ENCODE results near the gene LILRB3. TPM values are rescaled to one million over a fixed set of nuclear protein-coding genes. Genes with fewer than 3 reads are reported as not detected.

The LILRB3 gene
- total RNA-seq, 2 donors from 2014 or later = 0.73 to 5.9 TPM

GRCh38 chr19:54262470-54262869 is 39.7 kb upstream of the LILRB3 start:
- H3K9me3 ChIP-seq = no peaks in the 10 kb centered on the region
- TF ChIP-seq POLR2A (IDR thresholded peaks at IDR 0.05) (no peak), POLR2AphosphoS5 (IDR thresholded peaks at IDR 0.05) (no peak), CTCF (IDR thresholded peaks at IDR 0.05) (no peak)
- intact Hi-C loops (cut with DNase I) = no loop called here
- H3K4me1 ChIP-seq (replicated peaks) = no peaks in the 10 kb centered on the region
- no peaks in the 10 kb centered on the region for H3K27me3 ChIP-seq (replicated peaks; ENCODE audit: insufficient read depth)
- no peak for DNase-seq (ENCODE audit: low spot score)
- 87% methylated on average over 2 of the region's 2 CpGs for WGBS
- no peak overlapping the region for H3K27ac ChIP-seq
- H3K36me3 ChIP-seq = no peaks in the 10 kb centered on the region
- H3K4me3 ChIP-seq = no peak overlapping the region

- Histone ChIP-seq H3K27me3 (replicated peaks; ENCODE audit: insufficient read depth) (no peaks in the 10 kb centered on the region), H3K36me3 (no peaks in the 10 kb centered on the region), H3K27ac (no peak overlapping the region), H3K4me1 (replicated peaks) (no peaks in the 10 kb centered on the region), H3K9me3 (no peaks in the 10 kb centered on the region), H3K4me3 (no peak overlapping the region)
- no peak for DNase-seq (ENCODE audit: low spot score)
- TF ChIP-seq POLR2AphosphoS5 (IDR thresholded peaks at IDR 0.05) (no peak), POLR2A (IDR thresholded peaks at IDR 0.05) (no peak), CTCF (IDR thresholded peaks at IDR 0.05) (no peak)
- 83% methylated on average over 11 of the region's 11 CpGs for WGBS
- intact Hi-C loops (cut with DNase I) = no loop called here
Measured at GRCh38 chr19:54262066-54262465, 39.3 kb upstream of the LILRB3 start.

- H3K4me3 ChIP-seq = no peak within 1 kb of the TSS
- DNase-seq (ENCODE audit: low spot score) = no peak
- H3K9me3 ChIP-seq = no peaks in the 10 kb centered on the region
- 76% methylated on average over 9 of the region's 9 CpGs for WGBS
- TF ChIP-seq POLR2A (IDR thresholded peaks at IDR 0.05) (no peak), POLR2AphosphoS5 (IDR thresholded peaks at IDR 0.05) (no peak), CTCF (IDR thresholded peaks at IDR 0.05) (no peak)
- peaks cover 11% of the 10 kb centered on the region for H3K27me3 ChIP-seq (replicated peaks; ENCODE audit: insufficient read depth)
- intact Hi-C loops (cut with DNase I) = no loop called here
- H3K36me3 ChIP-seq = no peaks in the 10 kb centered on the region
- no peak within 1 kb of the TSS for H3K27ac ChIP-seq
- H3K4me1 ChIP-seq (replicated peaks) = no peaks in the 10 kb centered on the region
Measured at GRCh38 chr19:54257116-54257480, 34.3 kb upstream of the LILRB3 start, which contains the start of gene LILRB5. TSS of gene LILRB5 (minus strand) at chr19:54257273. CDS start at chr19:54257193, 80 bp downstream.

- Histone ChIP-seq H3K4me1 (replicated peaks) (no peaks in the 10 kb centered on the region), H3K9me3 (no peaks in the 10 kb centered on the region), H3K27me3 (replicated peaks; ENCODE audit: insufficient read depth) (peaks cover 11% of the 10 kb centered on the region), H3K4me3 (no peak overlapping the region), H3K27ac (no peak overlapping the region), H3K36me3 (no peaks in the 10 kb centered on the region)
- WGBS = 81% methylated on average over 17 of the region's 19 CpGs
- DNase-seq (ENCODE audit: low spot score) = no peak
- TF ChIP-seq CTCF (IDR thresholded peaks at IDR 0.05) = no peak
- no peak for TF ChIP-seq POLR2A (IDR thresholded peaks at IDR 0.05)
- no peak for TF ChIP-seq POLR2AphosphoS5 (IDR thresholded peaks at IDR 0.05)
- intact Hi-C loops (cut with DNase I) = no loop called here
Measured at GRCh38 chr19:54256250-54257115, 33.7 kb upstream of the LILRB3 start.

Measured in prostate gland (tissue), 2 donors.